GM18505 (cell line): ENCODE data around the gene RPS5.
"Not testable (repeated sequence)": the region's sequence is repeated elsewhere in the genome, so short reads cannot be mapped to it uniquely, and the experiment has no call there.

Experiments used
- ATAC-seq: cut with Tn5 transposase; IDR thresholded peaks from one replicate; pipeline ENCODE4 v1.9.1; 2021; ENCODE audit not compliant: unreplicated experiment
- POLR2A ChIP-seq: IDR thresholded peaks from 4 replicates; pipeline ENCODE4 v1.6.1; 2011; ENCODE audit warnings: borderline replicate concordance; ENCODE audit not compliant: insufficient read depth, insufficient read length; ENCODE audit errors: extremely low read depth

RPS5 gene

GRCh38 chr19:58367698-58368454 lies 19.2 kb upstream of the RPS5 start:
- ATAC-seq: no peak
- no peak for TF ChIP-seq POLR2A

GRCh38 chr19:58368561-58369360 lies 18.3 kb upstream of the RPS5 start:
- no peak for ATAC-seq
- no peak for TF ChIP-seq POLR2A

- TF ChIP-seq POLR2A: no peak
- no peak for ATAC-seq
These were observed 14.5 kb upstream of the RPS5 start for GRCh38 chr19:58372311-58373133.

GRCh38 chr19:58374200-58374599 lies 12.9 kb upstream of the RPS5 start:
- TF ChIP-seq POLR2A: no peak
- no peak for ATAC-seq

- ATAC-seq: not testable (repeated sequence)
These were observed 10.3 kb upstream of the RPS5 start for GRCh38 chr19:58376724-58377123.

GRCh38 chr19:58379246-58379645 lies 7.8 kb upstream of the RPS5 start:
- no peak for TF ChIP-seq POLR2A
- no peak for ATAC-seq

GRCh38 chr19:58380037-58380661 lies 6.9 kb upstream of the RPS5 start:
- ATAC-seq: no peak
- TF ChIP-seq POLR2A: no peak

- peak; percentile 73 for TF ChIP-seq POLR2A
- peak; percentile 77 for ATAC-seq
These were observed 6.2 kb upstream of the RPS5 start, which contains the start of gene ZNF837 for GRCh38 chr19:58380662-58381459. Gene ZNF837, minus strand, starts transcription at chr19:58381030. Its CDS starts 11,698 bp downstream, at chr19:58369332.

- no peak for ATAC-seq
- TF ChIP-seq POLR2A: no peak
These were observed 5.4 kb upstream of the RPS5 start for GRCh38 chr19:58381460-58382212.

- no peak for TF ChIP-seq POLR2A
- no peak for ATAC-seq
These were observed 4.0 kb upstream of the RPS5 start for GRCh38 chr19:58382997-58383603.

- no peak for TF ChIP-seq POLR2A
- ATAC-seq: no peak
These were observed 1.7 kb upstream of the RPS5 start for GRCh38 chr19:58385313-58385890.
